Activated T-helper 1 cell treated with anti-CD3 and anti-CD28 coated beads, Interleukin-12 subunit alpha, Interleukin-12 subunit beta, Interleukin-2, Interleukin-4 antibody, amounts not matched to agents 30 ng/mL and 10 ng/mL and 1 ng/mL, durations not matched to agents 14 hours and 24 hours and 36 hours (primary cell): ENCODE results near the gene RUNX3. TPM values are rescaled to one million over a fixed set of nuclear protein-coding genes. Genes with fewer than 3 reads are reported as not detected.

Experiments
- DNase-seq: peaks from one replicate; pipeline ENCODE4 v3.0.0; 2021; ENCODE audit warnings: low spot score
- H3K27ac Mint-ChIP-seq: one replicate; pipeline ENCODE4 v1.8.0; 2021; ENCODE audit warnings: mild to moderate bottlenecking, mixed read lengths
- H3K27me3 Mint-ChIP-seq: one replicate; pipeline ENCODE4 v1.8.0; 2022; ENCODE audit warnings: mild to moderate bottlenecking, moderate library complexity, mixed read lengths; ENCODE audit not compliant: insufficient read depth
- H3K36me3 Mint-ChIP-seq: one replicate; pipeline ENCODE4 v1.8.0; 2021; ENCODE audit warnings: low read depth, mixed read lengths
- H3K4me1 Mint-ChIP-seq: one replicate; pipeline ENCODE4 v1.8.0; 2021; ENCODE audit warnings: low read depth, mixed read lengths
- H3K4me3 Mint-ChIP-seq: one replicate; pipeline ENCODE4 v1.8.0; 2021; ENCODE audit warnings: mild to moderate bottlenecking, moderate library complexity, mixed read lengths
- H3K9me3 Mint-ChIP-seq: one replicate; pipeline ENCODE4 v1.8.0; 2021; ENCODE audit warnings: mixed read lengths
- intact Hi-C: fragments of 100-400 bp; cut with micrococcal nuclease; formaldehyde crosslinking; loops from one replicate; pipeline ENCODE4 v1.15.1; 2024
- total RNA-seq: library from RNA; stranded (reverse); gene quantifications from 2 replicates; pipeline ENCODE4 v1.2.3, GENCODE V29; 2022

The RUNX3 gene
- total RNA-seq, 1 donor from 2014 or later: 133 TPM

DNA sequence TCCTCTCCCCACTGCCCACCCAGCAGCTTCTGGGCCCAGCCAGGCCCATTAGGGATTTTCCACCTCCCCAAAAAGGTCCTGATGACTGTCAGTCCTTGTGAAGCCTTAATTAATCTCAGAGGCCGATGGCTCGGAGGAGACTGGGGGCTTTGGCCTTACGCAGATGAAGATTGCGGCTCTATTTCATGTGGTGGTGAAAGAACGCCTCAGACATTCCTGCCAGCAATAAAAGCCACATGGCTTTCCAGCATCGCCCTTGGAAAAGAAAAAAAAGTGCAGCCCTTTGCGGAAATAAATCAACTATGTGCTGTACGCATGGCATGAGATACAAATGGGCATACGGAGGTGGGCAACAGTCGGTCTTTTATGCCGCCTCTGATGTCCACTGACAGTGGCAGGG lies 6.6 kb upstream of the RUNX3 start:
- no peak for DNase-seq
- Mint-ChIP-seq H3K27me3 (no peaks in the 10 kb centered on the region), H3K4me3 (no peak overlapping the region), H3K9me3 (no peaks in the 10 kb centered on the region), H3K4me1 (peaks cover 85% of the 10 kb centered on the region), H3K27ac (no peak overlapping the region), H3K36me3 (peaks cover 54% of the 10 kb centered on the region)
- intact Hi-C loops: no loop called here

DNA sequence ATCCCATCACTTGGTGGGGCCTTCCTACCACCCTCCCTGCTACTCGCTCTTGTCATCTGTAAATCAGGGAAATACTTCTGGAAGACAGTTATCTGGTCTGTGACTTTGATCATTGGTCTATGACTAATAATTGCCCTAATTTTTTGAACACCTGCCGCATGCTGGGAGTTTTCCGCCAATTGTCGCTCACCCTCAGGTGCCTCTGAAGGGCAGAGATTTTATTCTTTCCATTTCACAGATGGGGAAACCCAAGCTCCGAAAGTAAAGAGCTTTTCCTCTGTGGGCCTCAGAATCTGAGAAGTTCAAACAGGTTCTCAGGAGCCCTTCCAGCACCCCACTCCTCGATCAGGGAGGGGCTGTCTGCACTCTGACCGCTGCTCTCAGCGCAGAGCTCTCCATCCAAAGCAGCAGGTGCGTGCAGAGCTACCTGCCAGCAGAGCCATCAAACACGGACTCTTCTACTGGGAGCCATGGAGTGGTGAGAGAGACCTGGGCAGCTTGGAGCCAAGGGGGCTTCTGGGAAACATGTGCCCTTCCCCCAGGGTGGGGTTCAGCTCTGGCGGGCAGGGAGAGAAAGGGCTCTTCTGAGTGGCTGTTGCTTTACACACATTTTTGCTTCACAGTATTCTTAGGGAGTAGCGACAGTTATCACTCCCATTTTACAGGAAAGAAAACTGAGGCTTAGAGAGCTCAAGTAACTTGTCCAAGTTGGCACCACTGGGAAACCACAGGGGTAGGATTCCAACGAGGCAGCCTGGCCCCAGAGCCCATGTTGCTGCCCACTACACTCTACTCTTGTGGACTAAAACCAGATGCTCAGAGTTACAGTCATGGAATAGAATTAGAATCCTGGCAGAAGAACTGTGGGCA lies 5.8 kb upstream of the RUNX3 start:
- peaks cover 83% of the 10 kb centered on the region for H3K4me1 Mint-ChIP-seq
- intact Hi-C loops: no loop called here
- no peak overlapping the region for H3K4me3 Mint-ChIP-seq
- no peaks in the 10 kb centered on the region for H3K9me3 Mint-ChIP-seq
- H3K27me3 Mint-ChIP-seq: no peaks in the 10 kb centered on the region
- peaks cover 48% of the 10 kb centered on the region for H3K36me3 Mint-ChIP-seq
- peak overlapping the region; percentile 50 for H3K27ac Mint-ChIP-seq
- DNase-seq: no peak

DNA sequence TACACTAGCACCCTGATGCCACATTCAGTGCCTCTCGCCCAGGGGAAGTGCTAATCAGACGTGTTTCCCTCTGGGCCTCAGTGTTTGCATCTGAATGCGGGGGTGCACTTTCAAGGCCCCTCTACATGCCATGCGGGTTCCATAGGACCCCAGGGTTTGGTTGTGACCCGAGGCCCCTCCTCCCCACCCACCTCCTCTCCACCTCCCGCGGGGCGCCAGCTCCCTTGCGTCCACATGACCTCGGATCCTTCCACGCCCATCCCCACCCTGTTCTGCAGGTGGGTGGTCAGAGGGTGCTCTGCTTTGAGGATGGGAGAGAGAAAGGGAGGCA lies 5.1 kb upstream of the RUNX3 start:
- DNase-seq: no peak
- Mint-ChIP-seq H3K9me3 (no peaks in the 10 kb centered on the region), H3K36me3 (peaks cover 43% of the 10 kb centered on the region), H3K4me1 (peaks cover 77% of the 10 kb centered on the region), H3K27me3 (no peaks in the 10 kb centered on the region), H3K4me3 (no peak overlapping the region), H3K27ac (no peak overlapping the region)
- intact Hi-C loops: no loop called here

DNA sequence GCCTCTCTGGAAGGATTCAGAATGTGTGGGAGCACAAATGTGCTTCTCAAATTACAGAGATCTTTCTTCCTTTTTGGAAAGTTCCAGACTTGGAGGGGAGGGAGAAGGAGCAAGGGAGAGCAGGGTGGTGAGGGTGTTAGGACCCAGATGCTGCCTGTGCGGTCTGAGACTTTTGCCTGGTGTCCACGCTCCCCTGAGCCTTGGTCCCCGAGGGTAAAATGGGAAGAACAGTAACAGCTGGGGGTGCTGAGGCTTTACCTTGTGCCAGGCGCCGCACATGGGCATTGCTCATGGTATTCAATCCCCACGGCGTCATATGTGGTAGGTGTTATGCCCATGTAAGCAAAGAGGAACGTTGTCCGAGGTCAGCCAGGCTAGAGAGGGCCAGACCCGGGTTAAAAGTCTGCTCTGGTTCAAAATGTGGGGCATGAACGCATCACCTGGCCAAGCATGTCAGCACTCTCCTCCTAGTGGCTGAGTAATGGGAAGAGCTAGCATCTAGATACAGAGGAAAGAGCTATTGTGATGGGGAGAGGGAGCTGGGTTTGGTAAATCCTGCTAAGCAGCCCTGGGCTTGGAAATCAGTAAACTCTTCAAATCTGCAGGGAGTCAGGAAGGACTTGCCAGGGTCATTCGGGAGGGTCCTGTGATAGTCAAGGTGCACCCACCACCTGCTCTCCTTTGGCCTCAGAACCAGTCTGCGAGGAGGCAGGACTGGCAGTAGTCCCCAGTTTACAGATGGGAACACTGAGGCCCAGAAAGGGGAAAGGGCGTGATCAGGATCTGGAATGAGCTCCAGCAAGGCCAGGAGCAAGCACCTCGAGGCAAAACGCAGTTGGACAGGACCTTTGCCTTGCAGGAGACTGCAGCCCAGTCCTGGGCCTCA lies 4.5 kb upstream of the RUNX3 start:
- peaks cover 70% of the 10 kb centered on the region for H3K4me1 Mint-ChIP-seq

DNA sequence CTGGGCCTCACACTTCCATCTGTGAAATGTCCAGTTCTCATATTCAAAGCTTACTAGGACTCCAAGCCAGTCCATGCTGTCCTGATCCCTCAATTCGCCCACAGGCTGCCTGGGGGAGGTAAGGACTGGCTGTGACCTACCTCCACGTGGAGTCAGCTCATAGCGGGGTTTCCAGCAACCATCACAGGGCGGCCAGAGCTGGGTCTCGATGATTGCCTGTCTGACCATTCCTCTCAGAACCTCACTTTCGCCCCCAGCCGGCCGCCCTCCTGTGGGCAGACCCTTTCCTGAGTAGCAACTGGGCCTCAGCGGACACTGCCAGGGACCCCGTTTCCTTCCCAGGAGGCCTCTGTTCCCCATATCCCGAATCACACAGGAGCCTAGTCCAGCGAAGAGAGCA lies 3.4 kb upstream of the RUNX3 start:
- H3K4me3 Mint-ChIP-seq: peak overlapping the region; percentile 66
- H3K27ac Mint-ChIP-seq: peak overlapping the region; percentile 79
- H3K36me3 Mint-ChIP-seq: peaks cover 39% of the 10 kb centered on the region
- H3K9me3 Mint-ChIP-seq: no peaks in the 10 kb centered on the region
- DNase-seq: no peak
- peaks cover 67% of the 10 kb centered on the region for H3K4me1 Mint-ChIP-seq
- H3K27me3 Mint-ChIP-seq: no peaks in the 10 kb centered on the region
- intact Hi-C loops: loop anchor here (2.0 kb wide), 1 partner anchor 57 kb away; no protein-coding TSS in a partner anchor

More for the DNA sequence above, 4.5 kb upstream of the RUNX3 start:
- H3K27me3 Mint-ChIP-seq: no peaks in the 10 kb centered on the region
- peaks cover 40% of the 10 kb centered on the region for H3K36me3 Mint-ChIP-seq
- no peak for DNase-seq
- H3K9me3 Mint-ChIP-seq: no peaks in the 10 kb centered on the region
- H3K4me3 Mint-ChIP-seq: no peak overlapping the region
- intact Hi-C loops: no loop called here
- peak overlapping the region; percentile 53 for H3K27ac Mint-ChIP-seq

DNA sequence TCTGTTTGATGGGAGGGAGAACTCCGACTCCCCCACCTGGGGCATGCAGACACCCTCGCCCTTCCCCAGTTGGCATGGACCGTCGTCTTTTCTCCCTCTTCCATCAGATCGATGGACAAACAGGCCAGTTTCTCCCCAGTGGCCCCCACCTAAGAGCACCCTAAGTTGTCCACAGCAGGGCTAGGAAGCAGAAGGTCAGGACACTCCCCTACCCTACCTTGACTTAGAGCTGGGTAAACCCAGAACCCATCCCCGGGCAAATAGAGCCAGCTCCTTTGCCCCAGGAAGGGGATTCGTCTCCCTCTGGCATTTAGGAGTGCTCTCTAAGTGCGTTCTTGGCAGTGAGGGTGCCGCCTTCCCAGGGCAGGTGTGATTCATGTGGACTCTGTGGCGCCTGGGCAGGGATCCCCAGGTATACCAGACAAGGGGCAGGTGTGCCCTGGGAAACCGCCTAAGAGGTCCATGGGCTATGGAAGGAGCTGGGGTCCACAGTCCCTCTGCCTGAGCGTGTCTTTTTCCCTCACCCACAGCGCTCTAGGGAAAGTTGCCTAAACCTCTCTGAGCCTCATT lies 2.7 kb upstream of the RUNX3 start:
- Mint-ChIP-seq H3K27ac (peak overlapping the region; percentile 79), H3K4me3 (peak overlapping the region; percentile 66), H3K27me3 (no peaks in the 10 kb centered on the region), H3K9me3 (no peaks in the 10 kb centered on the region), H3K4me1 (peaks cover 64% of the 10 kb centered on the region), H3K36me3 (peaks cover 41% of the 10 kb centered on the region)
- intact Hi-C loops: loop anchor here (1.0 to 2.0 kb wide), 3 partner anchors 58 to 168 kb away; no protein-coding TSS in a partner anchor
- no peak for DNase-seq

DNA sequence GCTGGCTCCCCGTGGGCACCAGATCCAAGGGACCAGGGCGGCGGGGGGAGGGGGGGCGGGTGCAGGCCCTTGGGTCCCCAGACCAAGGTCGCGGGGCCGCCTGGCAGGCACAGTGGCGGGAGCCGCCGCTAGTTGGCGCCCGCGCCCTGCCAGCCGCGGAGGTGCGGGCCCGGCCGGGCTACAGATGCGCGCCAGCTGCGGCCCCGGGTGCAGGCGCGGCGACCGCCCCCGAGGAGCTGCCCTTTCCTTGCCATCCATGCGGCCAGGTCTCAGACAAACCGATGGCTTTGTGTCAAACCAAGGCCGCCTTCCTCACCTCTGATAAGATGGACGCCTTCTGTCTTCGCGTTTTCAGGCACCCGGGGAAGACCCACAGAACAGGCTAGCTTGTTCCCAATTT lies 2.2 kb upstream of the RUNX3 start:
- Mint-ChIP-seq H3K9me3 (no peaks in the 10 kb centered on the region), H3K36me3 (peaks cover 42% of the 10 kb centered on the region), H3K27me3 (no peaks in the 10 kb centered on the region), H3K4me1 (peaks cover 64% of the 10 kb centered on the region), H3K4me3 (peak overlapping the region; percentile 66), H3K27ac (peak overlapping the region; percentile 79)
- peak; percentile 67 for DNase-seq
- intact Hi-C loops: loop anchor here (1.0 to 2.0 kb wide), 3 partner anchors 59 to 169 kb away; no protein-coding TSS in a partner anchor

DNA sequence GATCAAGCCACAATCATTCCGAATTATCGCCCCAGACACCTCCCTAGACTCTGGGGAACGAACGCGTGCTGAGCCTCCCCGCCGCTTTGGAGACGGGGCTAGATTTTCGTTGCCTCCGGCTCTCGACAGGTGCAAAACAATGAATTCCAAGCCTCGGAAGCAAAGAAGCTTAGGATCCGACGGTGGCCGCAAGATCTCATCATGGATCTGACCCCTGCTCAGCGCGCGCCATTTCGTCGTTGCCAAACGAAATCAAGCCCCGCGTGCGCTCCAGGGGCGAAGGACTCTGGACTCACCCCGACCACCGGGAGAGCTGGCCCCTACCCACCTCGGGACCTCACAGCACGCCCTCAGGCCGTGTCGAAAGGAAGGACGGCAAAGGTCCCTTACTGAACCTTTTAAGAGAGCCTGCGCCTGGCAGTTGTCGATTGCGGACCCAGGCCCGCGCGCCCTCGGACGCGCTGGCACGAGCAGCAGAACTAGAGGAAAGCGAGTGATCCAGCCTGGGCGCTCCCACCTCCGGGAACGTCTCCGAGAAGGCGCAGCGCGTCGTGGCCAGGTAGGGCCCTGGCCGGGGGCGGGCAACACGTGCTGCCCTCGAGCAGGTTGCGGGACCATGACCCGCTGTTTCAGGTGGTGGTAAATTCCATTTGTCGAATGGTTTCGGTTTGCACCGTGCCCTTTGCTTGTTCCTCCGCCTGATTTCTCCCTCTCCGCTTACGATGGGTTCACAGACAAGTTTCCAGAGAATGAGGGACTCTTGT lies 1.6 kb upstream of the RUNX3 start:
- intact Hi-C loops: loop anchor here (1.0 to 2.0 kb wide), 3 partner anchors 59 to 170 kb away; no protein-coding TSS in a partner anchor
- peak overlapping the region; percentile 81 for H3K4me3 Mint-ChIP-seq
- DNase-seq: no peak
- H3K4me1 Mint-ChIP-seq: peaks cover 67% of the 10 kb centered on the region
- peaks cover 45% of the 10 kb centered on the region for H3K36me3 Mint-ChIP-seq
- H3K9me3 Mint-ChIP-seq: no peaks in the 10 kb centered on the region
- no peaks in the 10 kb centered on the region for H3K27me3 Mint-ChIP-seq
- H3K27ac Mint-ChIP-seq: peak overlapping the region; percentile 70

DNA sequence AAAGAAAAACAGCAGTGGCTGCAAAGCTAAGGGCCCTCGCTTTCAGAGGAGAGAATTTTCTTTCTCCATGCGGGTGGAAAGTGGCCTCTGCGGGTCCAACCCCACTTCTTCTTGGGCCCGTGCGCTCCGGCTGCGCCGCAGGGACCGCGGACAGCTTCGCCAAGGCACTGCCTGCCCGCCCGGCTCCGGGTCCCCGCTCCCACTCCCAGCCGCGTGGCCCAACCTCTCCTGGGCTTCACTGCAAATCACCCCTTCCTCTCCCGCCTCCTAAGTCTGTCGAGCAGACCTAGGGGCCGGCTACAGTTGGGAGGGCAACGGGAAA lies 1.0 kb upstream of the RUNX3 start:
- H3K4me3 Mint-ChIP-seq: peak overlapping the region; percentile 81
- no peaks in the 10 kb centered on the region for H3K9me3 Mint-ChIP-seq
- peaks cover 71% of the 10 kb centered on the region for H3K4me1 Mint-ChIP-seq
- H3K36me3 Mint-ChIP-seq: peaks cover 48% of the 10 kb centered on the region
- no peaks in the 10 kb centered on the region for H3K27me3 Mint-ChIP-seq
- no peak for DNase-seq
- intact Hi-C loops: no loop called here
- peak overlapping the region; percentile 82 for H3K27ac Mint-ChIP-seq

DNA sequence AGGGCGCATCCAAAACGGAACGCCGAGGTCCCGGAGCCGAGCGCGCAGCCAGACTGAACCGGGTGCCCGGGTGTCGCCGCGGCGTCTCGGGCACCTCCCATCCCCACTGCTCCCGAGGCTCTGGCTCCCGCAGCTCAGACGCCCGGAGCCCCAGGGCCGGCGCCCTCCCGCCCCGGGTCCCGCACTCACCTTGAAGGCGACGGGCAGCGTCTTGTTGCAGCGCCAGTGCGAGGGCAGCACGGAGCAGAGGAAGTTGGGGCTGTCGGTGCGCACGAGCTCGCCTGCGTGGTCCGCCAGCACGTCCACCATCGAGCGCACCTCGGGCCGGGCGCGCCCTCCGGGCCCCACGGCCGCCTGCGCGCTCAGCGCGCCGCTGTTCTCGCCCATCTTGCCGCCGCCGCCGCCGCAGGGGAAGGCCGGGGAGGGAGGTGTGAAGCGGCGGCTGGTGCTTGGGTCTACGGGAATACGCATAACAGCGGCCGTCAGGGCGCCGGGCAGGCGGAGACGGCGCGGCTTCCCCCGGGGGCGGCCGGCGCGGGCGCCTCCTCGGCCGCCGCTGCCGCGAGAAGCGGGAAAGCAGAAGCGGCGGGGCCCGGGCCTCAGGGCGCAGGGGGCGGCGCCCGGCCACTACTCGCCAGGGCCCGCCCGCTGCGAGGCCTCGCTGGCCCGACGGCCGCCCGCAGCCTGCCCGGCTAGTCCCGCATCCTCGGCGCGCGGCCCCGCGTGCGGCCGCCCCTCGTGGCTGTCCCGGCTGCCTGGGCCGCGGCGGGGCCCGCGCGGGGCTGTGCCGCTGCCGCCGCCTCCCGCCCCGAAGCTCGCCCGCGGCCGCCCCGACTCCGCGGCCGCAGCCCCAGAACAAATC lies 447 bp downstream of the RUNX3 start:
- Mint-ChIP-seq H3K4me1 (peaks cover 74% of the 10 kb centered on the region), H3K27me3 (peaks cover 2% of the 10 kb centered on the region), H3K36me3 (peaks cover 53% of the 10 kb centered on the region), H3K9me3 (no peaks in the 10 kb centered on the region), H3K27ac (peak overlapping the region; percentile 92), H3K4me3 (peak overlapping the region; percentile 95)
- peak; percentile 48 for DNase-seq
- intact Hi-C loops: loop anchor here (1.0 to 10.0 kb wide), 7 partner anchors 26 to 748 kb away; partner anchors contain the start of genes SRRM1 and SYF2

DNA sequence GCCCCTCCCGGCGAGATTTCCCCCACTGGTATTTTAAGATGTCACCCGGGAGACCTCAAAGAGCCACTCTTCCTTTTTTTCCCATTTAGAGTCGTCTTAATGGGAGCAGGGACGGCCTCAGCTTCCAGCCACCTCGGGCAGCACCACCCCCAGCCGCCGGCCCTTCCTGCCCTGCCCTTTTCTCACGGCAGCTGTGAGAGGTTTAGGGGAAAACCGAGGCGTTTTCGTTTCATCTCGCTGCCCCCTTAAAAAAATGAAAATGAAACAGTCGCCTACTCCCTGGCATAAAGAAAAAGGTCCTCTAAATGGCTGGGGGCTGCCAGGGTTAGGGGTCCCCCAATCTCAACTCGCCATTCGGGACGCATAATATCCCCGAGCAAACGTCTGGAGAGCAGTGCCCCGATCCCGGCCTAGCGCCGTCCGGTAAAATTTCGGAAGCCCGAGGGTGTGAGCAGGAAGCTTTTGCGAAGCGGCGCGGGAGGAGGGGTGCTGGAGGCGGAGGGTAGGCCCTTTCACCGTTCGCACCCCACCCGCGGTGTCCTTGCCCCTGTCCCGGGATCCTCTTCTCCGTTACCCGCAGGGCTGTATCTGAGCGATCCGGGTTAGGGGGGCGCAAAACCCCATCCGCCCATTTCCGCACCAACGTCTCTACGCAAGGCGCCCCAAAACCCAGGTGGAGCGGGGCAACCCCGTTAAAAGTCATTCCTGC lies 1.2 kb downstream of the RUNX3 start:
- H3K27me3 Mint-ChIP-seq: peaks cover 2% of the 10 kb centered on the region

More for the DNA sequence above, 1.2 kb downstream of the RUNX3 start:
- Mint-ChIP-seq H3K4me1 (peaks cover 72% of the 10 kb centered on the region), H3K36me3 (peaks cover 55% of the 10 kb centered on the region), H3K27ac (peak overlapping the region; percentile 92), H3K4me3 (peak overlapping the region; percentile 95), H3K9me3 (no peaks in the 10 kb centered on the region)
- DNase-seq: peak; percentile 41
- intact Hi-C loops: loop anchor here (5.0 to 10.0 kb wide), 5 partner anchors 278 to 748 kb away; partner anchors contain the start of genes SRRM1 and SYF2
